Smooth muscle cell of the coronary artery (primary cell): ENCODE results near the gene AGO3. TPM values are rescaled to one million over a fixed set of nuclear protein-coding genes. Genes with fewer than 3 reads are reported as not detected.

Source experiments
- total RNA-seq: library from RNA; depleted of rRNA; stranded (reverse); fragments of >200 nt; gene quantifications from 2 replicates; pipeline ENCODE4 v1.2.3, GENCODE V29; 2014; ENCODE audit warnings: low replicate concordance

Gene AGO3
- total RNA-seq = 10.7 and 20.1 TPM in 2 replicates

DNA sequence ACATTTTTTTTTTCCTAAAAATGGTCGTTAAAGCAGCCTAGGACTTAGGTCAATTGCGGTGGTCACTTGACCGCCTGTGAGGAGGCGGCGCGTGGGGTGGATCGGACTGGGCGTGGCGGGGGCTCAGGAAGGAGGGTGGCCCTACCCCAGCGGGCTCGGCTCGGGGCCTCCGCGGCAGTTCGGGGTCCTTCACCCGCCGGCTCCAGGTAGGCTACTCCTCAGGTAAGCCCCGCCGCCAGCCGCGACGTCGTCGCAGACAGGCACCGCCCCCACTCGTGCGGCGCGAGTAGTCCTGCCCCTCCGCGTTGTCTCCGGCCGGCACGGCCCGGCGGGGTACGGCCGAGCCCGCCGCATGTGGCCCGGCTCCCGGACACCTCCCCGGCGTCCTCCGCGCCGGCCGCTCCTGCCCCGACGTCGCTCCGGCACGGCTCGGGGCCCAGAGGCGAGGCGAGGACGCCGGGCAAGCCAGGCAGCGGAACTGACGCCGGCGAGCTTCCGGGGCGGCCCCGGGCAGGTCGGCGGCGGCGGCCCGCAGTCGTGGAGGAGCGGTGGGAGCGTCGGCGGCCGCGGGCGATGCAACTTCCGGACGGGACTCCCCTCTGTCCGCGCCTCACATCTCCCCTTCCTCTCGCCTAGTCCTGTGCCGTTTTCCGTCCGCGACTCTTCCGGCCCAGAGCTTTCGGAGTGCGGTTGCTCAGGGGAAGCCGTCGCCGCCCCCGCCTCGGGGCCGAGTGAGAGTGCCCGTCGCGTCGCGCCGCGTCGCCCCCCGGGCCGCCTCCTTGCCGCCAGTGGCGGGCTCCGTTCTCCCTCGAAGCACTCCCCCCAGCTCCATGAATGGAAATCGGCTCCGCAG lies at the start of gene AGO3:
Gene AGO3 (plus strand): TSS at position 513 of the 853 bp plus-strand sequence. CDS start 322 bp downstream, at position 835.

DNA sequence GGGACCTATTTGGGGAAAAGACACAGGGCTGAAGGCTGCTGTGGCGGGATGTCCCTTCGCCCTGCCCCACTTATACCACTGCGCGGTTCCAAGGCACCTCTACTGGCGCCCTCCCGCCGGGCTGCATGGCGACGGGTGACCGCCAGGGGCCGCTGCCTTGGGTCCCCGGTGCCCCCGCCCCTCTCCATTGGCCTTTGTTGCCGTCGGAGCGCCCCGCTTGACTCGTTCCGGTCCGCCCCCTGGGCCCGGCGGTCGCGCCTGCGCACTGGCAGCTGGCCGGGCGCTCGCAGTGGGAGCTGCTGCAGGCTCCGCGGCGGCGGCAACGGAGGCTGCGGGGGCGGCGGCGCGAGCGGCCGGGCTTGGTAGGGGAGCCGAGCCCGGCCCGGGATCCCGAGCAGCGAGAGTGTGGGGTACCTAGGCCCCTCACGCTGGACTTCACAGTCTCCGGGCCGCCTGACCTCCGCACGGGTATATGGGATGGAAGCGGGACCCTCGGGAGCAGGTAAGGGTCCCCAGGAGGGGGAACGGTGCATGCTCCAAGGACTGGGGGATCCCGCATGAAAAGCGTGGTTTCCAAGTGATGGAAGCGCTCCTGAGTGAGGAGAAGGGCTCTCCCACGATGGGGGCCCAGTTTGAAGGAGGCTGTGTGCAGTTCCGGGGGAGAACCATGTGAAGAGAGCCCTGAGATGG lies 47.8 kb upstream of the AGO3 start, which contains the start of gene AGO1:
Gene AGO1 (plus strand): TSS at position 265 of the 690 bp plus-strand sequence. CDS start 213 bp downstream, at position 478.

DNA sequence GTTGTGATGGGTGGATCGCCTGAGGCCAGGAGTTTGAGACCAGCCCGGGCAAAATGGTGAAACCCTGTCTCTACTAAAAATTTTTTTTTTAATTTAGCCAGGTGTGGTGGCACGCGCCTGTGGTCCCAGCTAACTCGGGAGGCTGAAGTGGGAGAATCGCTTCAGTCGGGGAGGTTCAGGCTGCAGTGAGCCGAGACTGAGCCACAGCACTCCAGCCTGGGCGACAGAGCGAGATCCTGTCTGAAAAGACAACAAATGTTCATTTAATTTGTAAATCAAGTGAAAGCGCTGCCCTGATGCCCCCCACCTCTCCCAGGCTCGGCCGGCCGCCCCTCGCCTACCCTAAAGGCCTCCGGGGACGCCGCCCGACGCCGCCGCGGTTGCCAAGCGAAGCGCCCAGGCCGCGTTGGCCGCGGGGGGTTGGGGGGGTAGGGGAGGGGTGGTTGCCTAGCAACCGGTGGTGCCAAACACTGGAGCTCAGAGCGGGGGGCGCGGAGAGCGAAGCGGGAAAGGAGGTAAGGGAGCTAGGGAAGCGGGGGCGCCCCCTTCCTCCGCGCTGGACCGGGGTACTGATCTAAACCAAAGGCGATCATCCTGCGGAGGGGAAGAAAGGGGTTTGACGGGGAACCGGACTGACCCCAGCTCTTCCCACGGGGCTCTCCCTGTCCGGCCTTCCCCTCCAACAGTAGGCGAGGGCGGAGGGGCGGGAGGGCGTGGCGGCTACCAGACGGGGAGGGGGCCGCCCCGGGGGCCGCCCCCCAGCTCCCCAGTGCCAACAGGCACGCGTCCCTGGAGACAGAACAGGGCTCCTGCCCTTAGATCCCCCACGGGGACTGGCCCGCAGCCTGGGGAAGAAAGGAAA lies 153.0 kb downstream of the AGO3 start, which contains the start of gene TEKT2:
Gene TEKT2 (plus strand): TSS at position 460 of the 862 bp plus-strand sequence. CDS start 828 bp downstream, outside the sequence.

DNA sequence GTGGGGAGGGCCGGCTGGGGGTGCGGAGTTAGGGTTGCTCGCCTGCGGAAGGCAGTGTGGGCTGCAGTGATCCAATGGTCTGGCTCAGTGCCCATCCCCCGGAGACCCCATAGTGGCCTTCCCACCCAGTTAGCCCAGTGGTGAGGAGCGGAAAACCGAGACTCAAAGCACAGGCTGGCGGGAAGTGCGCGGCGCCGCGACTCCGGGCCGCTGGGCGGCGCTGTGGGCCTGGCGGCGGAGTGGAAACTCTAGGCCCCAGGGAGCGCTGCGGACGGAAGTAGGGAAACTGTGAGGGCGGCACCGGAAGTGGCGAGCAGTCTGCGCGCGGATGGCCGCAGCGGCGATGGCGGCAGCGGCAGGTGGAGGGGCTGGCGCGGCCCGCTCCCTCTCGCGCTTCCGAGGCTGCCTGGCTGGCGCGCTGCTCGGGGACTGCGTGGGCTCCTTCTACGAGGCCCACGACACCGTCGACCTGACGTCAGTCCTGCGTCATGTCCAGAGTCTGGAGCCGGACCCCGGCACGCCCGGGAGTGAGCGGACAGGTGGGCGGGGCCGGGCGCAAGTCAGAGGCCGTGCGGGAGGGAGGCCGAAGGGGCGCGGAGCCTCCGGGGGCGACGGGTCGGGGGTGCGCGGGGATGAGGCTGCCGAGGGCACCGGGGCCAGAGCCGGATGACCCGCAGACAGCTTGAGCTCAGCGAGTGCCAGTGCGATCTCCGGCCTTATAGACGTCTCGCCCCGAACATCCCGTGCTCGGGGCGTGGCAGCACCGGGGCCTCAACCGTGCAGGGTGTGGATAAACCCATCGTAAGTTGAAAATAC lies 157.9 kb downstream of the AGO3 start, which contains the start of gene ADPRS:
Gene ADPRS (plus strand): TSS at position 316 of the 816 bp plus-strand sequence. CDS start 13 bp downstream, at position 329.

Other genes starting within 250 kb of the AGO3 start
- gene C1orf216, start 212.2 kb upstream of the AGO3 start, total RNA-seq = 16.5 and 23.6 TPM in 2 replicates
- 1.6 and 4.7 TPM in 2 replicates for gene CLSPN, start 161.1 kb upstream of the AGO3 start, total RNA-seq
- 13.0 and 20.0 TPM in 2 replicates for gene AGO4, start 123.1 kb upstream of the AGO3 start, total RNA-seq
- gene AGO1, start 47.9 kb upstream of the AGO3 start, total RNA-seq = 10.0 and 11.7 TPM in 2 replicates
- 0.38 TPM in 1 of 2 replicates, not detected in the other for gene TEKT2, start 153.0 kb downstream of the AGO3 start, total RNA-seq
- gene ADPRS, start 157.8 kb downstream of the AGO3 start, total RNA-seq = 21.9 and 29.8 TPM in 2 replicates
- gene COL8A2, start 194.1 kb downstream of the AGO3 start, total RNA-seq = 1.3 and 5.0 TPM in 2 replicates
- gene TRAPPC3, start 218.4 kb downstream of the AGO3 start, total RNA-seq = 51.1 and 78.5 TPM in 2 replicates
- gene MAP7D1, start 225.1 kb downstream of the AGO3 start, total RNA-seq = 45.4 and 81.4 TPM in 2 replicates